OCI-LY7 (cell line): Measurements from ENCODE around the gene CERK.

ENCODE experiments used
- EZH2phosphoT487 ChIP-seq: fragments of 200-600 bp; sonication (generic); IDR thresholded peaks from 2 replicates; pipeline ENCODE4 v1.6.1; 2018; ENCODE audit warnings: low read depth, borderline replicate concordance, mild to moderate bottlenecking, mixed run types, antibody characterized with exemption, low read length, moderate library complexity, mixed read lengths
- TF ChIP-seq, protein P1 (sequence below): fragments of 200-600 bp; sonication (generic); conservative IDR thresholded peaks from 2 replicates; pipeline ENCODE4 v1.5.1; 2014; ENCODE audit warnings: mild to moderate bottlenecking, antibody characterized with exemption, low read length, moderate library complexity, mixed read lengths

GRCh38 chr22:46753360-46753759 is 15.3 kb upstream of the CERK start:
- TF ChIP-seq, protein P1, sequence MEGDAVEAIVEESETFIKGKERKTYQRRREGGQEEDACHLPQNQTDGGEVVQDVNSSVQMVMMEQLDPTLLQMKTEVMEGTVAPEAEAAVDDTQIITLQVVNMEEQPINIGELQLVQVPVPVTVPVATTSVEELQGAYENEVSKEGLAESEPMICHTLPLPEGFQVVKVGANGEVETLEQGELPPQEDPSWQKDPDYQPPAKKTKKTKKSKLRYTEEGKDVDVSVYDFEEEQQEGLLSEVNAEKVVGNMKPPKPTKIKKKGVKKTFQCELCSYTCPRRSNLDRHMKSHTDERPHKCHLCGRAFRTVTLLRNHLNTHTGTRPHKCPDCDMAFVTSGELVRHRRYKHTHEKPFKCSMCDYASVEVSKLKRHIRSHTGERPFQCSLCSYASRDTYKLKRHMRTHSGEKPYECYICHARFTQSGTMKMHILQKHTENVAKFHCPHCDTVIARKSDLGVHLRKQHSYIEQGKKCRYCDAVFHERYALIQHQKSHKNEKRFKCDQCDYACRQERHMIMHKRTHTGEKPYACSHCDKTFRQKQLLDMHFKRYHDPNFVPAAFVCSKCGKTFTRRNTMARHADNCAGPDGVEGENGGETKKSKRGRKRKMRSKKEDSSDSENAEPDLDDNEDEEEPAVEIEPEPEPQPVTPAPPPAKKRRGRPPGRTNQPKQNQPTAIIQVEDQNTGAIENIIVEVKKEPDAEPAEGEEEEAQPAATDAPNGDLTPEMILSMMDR, result no peak
- no peak for TF ChIP-seq EZH2phosphoT487
